ENCODE results near the gene PIGN. TPM values are rescaled to one million over a fixed set of nuclear protein-coding genes. Genes with fewer than 3 reads are reported as not detected.

Gene PIGN
- total RNA-seq, 3 donors from 2014 or later (not counting 1 experiment from before 2014, with no cell fraction given), result 12.2 to 21.7 (median 20.1) TPM

DNA sequence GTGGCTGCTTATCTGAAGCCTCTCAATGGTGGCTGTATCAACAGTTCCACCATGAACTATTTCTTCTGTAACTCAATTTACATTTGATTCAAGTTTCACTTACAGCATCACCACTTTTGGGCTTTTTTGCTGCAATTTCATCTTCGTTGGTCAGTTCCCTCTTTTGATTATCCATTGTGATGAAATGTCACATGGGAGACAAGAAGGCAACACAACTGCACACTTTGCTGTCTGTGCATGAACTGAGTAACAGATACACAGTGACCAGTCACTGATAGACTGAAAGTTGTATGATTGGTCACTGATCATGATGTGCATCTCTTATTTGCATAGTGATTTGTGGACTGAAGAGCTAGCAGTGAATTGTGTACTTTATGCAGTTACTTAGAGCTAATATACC is 163.3 kb downstream of the PIGN start:
- Mint-ChIP-seq H3K36me3 (no peaks in the 10 kb centered on the region), H3K4me3 (no peak overlapping the region), H3K9me3 (no peaks in the 10 kb centered on the region), H3K27ac (no peak overlapping the region), H3K4me1 (peaks cover 0 to 4% of the 10 kb centered on the region in 2 donors), H3K27me3 (ENCODE audit: low read depth in 2 of 2) (peaks cover 15 to 16% of the 10 kb centered on the region in 2 donors)
- Histone ChIP-seq H3K27ac (ENCODE audit: low read length) (no peak overlapping the region), H3K4me1 (ENCODE audit: control insufficient read depth, insufficient read depth, low read length) (no peaks in the 10 kb centered on the region), H3K9me3 (ENCODE audit: control insufficient read depth, insufficient read depth, low read length) (no peaks in the 10 kb centered on the region), H3K36me3 (ENCODE audit: control insufficient read depth, insufficient read depth, low read length) (no peaks in the 10 kb centered on the region), H3K4me3 (ENCODE audit: low read length) (no peak overlapping the region), H3K27me3 (ENCODE audit: control insufficient read depth, insufficient read depth, low read length) (no peaks in the 10 kb centered on the region)
- TF ChIP-seq, protein P1, sequence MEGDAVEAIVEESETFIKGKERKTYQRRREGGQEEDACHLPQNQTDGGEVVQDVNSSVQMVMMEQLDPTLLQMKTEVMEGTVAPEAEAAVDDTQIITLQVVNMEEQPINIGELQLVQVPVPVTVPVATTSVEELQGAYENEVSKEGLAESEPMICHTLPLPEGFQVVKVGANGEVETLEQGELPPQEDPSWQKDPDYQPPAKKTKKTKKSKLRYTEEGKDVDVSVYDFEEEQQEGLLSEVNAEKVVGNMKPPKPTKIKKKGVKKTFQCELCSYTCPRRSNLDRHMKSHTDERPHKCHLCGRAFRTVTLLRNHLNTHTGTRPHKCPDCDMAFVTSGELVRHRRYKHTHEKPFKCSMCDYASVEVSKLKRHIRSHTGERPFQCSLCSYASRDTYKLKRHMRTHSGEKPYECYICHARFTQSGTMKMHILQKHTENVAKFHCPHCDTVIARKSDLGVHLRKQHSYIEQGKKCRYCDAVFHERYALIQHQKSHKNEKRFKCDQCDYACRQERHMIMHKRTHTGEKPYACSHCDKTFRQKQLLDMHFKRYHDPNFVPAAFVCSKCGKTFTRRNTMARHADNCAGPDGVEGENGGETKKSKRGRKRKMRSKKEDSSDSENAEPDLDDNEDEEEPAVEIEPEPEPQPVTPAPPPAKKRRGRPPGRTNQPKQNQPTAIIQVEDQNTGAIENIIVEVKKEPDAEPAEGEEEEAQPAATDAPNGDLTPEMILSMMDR (IDR thresholded peaks at IDR 0.05), result no peak
- intact Hi-C loops (cut with micrococcal nuclease), result no loop called here
- WGBS (ENCODE audit: insufficient coverage), result 60% methylated on average over 1 of the region's 1 CpG
- DNase-seq, result no peak
- no peak for ATAC-seq

DNA sequence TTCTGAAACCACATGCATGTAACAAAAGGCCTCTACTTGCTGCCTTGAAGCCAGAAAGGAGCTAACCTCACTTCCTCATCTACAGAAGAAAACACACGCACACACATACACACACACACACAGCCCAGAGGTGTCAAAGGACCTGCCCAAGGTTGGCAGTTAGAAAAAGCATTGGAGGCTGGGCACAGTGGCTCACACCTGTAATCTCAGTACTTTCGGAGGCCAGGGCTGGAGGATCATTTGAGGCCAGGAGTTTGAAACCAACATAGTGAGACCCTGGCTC is 168.2 kb downstream of the PIGN start:
- ATAC-seq (no peak), DNase-seq (no peak)
- Histone ChIP-seq H3K4me1 (ENCODE audit: control insufficient read depth, insufficient read depth, low read length) (no peaks in the 10 kb centered on the region), H3K27me3 (ENCODE audit: control insufficient read depth, insufficient read depth, low read length) (no peaks in the 10 kb centered on the region), H3K27ac (ENCODE audit: low read length) (no peak overlapping the region), H3K9me3 (ENCODE audit: control insufficient read depth, insufficient read depth, low read length) (no peaks in the 10 kb centered on the region), H3K4me3 (ENCODE audit: low read length) (no peak overlapping the region), H3K36me3 (ENCODE audit: control insufficient read depth, insufficient read depth, low read length) (no peaks in the 10 kb centered on the region)
- no peaks in the 10 kb centered on the region for H3K36me3 Mint-ChIP-seq
- H3K9me3 Mint-ChIP-seq, result no peaks in the 10 kb centered on the region
- H3K4me1 Mint-ChIP-seq, result peaks cover 0 to 5% of the 10 kb centered on the region in 2 donors
- intact Hi-C loops (cut with micrococcal nuclease), result no loop called here
- H3K4me3 Mint-ChIP-seq, result no peak overlapping the region
- TF ChIP-seq, protein P1 (IDR thresholded peaks at IDR 0.05), result no peak
- 76% methylated on average over 2 of the region's 2 CpGs for WGBS (ENCODE audit: insufficient coverage)
- H3K27ac Mint-ChIP-seq, result no peak overlapping the region
- peaks cover 8 to 12% of the 10 kb centered on the region in 2 donors for H3K27me3 Mint-ChIP-seq (ENCODE audit: low read depth in 2 of 2)

DNA sequence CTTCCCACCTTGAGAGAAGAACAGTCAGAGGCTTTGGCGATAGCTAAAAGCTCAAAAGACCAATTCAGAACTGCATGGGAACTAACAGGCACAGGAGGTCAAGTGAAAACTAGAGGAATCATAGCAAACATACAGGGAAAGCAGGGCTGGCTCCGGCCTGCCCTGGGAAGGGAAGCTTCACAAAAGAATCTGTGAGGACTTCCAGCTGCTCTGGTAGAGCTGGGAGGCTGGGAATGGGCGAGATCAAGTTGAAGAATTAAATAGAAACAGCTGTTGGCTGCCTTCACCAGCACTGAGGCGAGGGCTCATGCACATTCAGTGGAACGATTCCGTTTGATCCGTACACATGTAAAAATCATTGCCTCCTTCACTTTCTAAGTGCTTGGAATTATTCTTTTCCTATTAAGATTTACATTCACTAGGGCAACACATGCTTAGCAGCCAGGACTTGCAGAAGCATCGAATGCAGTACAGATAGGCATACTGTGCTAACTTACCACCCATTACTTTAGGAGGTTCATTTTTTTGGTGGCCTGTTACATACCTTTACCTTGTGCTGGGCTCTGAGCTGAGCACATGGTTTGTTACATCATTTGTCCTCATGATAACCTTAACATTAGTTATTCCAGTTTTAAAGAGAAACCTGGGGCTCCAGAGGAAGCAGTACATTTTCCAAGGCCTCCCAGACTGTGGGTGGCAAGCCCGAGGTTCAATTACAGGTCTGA is 168.7 kb downstream of the PIGN start:
- Histone ChIP-seq H3K4me1 (ENCODE audit: control insufficient read depth, insufficient read depth, low read length) (no peaks in the 10 kb centered on the region), H3K4me3 (ENCODE audit: low read length) (no peak overlapping the region), H3K27me3 (ENCODE audit: control insufficient read depth, insufficient read depth, low read length) (no peaks in the 10 kb centered on the region), H3K27ac (ENCODE audit: low read length) (no peak overlapping the region), H3K36me3 (ENCODE audit: control insufficient read depth, insufficient read depth, low read length) (no peaks in the 10 kb centered on the region), H3K9me3 (ENCODE audit: control insufficient read depth, insufficient read depth, low read length) (no peaks in the 10 kb centered on the region)
- no peak for DNase-seq
- H3K27ac Mint-ChIP-seq, result no peak overlapping the region
- intact Hi-C loops (cut with micrococcal nuclease), result no loop called here
- H3K9me3 Mint-ChIP-seq, result no peaks in the 10 kb centered on the region
- TF ChIP-seq, protein P1 (IDR thresholded peaks at IDR 0.05), result no peak
- H3K4me1 Mint-ChIP-seq, result peaks cover 0 to 5% of the 10 kb centered on the region in 2 donors
- H3K27me3 Mint-ChIP-seq (ENCODE audit: low read depth in 2 of 2), result peaks cover 3 to 7% of the 10 kb centered on the region in 2 donors
- ATAC-seq, result no peak
- no peaks in the 10 kb centered on the region for H3K36me3 Mint-ChIP-seq
- no peak overlapping the region for H3K4me3 Mint-ChIP-seq
- WGBS (ENCODE audit: insufficient coverage), result 84% methylated on average over 9 of the region's 9 CpGs

DNA sequence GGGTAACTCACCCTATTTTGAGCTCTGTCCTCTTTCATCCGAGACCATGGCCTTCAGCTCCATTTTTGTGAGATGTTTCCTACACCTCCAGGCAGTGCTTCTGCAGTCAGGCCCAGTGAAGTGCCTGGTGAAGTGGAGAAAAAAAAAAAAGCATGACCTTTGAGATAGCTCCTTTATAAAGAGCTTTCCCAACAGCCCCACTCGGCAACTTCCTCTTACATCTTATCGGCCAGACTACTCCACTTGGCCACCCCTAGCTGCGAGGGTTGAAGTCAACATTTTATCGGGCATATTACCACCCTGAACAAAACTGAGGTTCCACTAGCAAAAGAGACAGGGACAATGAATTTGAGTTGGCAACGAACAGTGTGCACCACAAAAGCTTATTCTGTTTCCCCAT is 169.2 kb downstream of the PIGN start:
- no peaks in the 10 kb centered on the region for H3K36me3 ChIP-seq (ENCODE audit: control insufficient read depth, insufficient read depth, low read length)
- TF ChIP-seq, protein P1 (IDR thresholded peaks at IDR 0.05), result no peak
- DNase-seq (no peak), ATAC-seq (no peak)
- H3K27ac Mint-ChIP-seq, result no peak overlapping the region
- H3K4me1 Mint-ChIP-seq, result peaks cover 0 to 5% of the 10 kb centered on the region in 2 donors
- WGBS (ENCODE audit: insufficient coverage), result 87% methylated on average over 6 of the region's 6 CpGs
- no peaks in the 10 kb centered on the region for H3K9me3 Mint-ChIP-seq
- no peaks in the 10 kb centered on the region for H3K9me3 ChIP-seq (ENCODE audit: control insufficient read depth, insufficient read depth, low read length)
- H3K36me3 Mint-ChIP-seq, result no peaks in the 10 kb centered on the region
- no peak overlapping the region for H3K27ac ChIP-seq (ENCODE audit: low read length)
- H3K4me1 ChIP-seq (ENCODE audit: control insufficient read depth, insufficient read depth, low read length), result no peaks in the 10 kb centered on the region
- H3K4me3 Mint-ChIP-seq, result no peak overlapping the region
- peaks cover 0 to 7% of the 10 kb centered on the region in 2 donors for H3K27me3 Mint-ChIP-seq (ENCODE audit: low read depth in 2 of 2)
- no peaks in the 10 kb centered on the region for H3K27me3 ChIP-seq (ENCODE audit: control insufficient read depth, insufficient read depth, low read length)
- no peak overlapping the region for H3K4me3 ChIP-seq (ENCODE audit: low read length)
- intact Hi-C loops (cut with micrococcal nuclease), result no loop called here
